Measurements from ENCODE around the gene VASN.
A peak's percentile ranks its signal among the peaks of the same experiment; 100 is the strongest.
"Not testable (repeated sequence)": the region's sequence is repeated elsewhere in the genome, so short reads cannot be mapped to it uniquely, and the experiment has no call there.

Gene VASN

DNA sequence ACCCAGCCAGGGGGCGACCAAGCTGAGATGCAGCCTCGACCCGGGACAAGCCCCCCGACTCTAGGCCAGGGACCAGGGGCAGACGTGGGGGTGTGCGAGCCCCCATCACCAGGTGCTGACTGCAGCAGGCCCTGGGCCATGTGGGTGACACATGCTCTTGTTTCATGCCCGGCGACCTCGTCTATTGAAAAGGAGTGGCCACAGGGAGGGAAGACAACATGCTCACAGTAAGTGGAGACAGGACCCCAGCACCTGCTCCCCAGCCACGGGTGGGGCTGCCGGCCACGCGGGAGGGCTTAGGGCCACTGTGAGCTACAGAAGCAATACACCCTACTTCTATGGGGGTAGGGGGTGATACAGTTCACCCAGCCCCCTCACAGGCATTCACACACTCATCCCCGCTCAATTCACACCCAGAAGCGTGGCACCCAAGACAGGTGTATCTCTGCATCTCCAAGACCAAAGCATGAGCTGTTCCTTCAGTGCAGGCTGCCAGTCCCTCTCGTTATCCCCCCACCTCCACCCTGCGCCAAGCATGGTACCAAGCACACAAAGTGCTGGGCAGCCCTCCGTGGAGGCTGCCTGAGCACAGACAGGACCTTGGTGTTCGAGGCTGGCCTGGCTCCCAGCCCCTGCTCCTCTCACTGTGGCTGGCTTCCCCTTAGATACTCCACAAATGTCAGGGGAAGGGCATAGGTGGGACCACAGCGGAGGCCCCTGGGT, 13.6 kb downstream of the VASN start:
- DNase-seq (ENCODE audit: low read depth) = no peak

GRCh38 chr16:4385789-4386450, 14.3 kb downstream of the VASN start:
- DNase-seq (ENCODE audit: low read depth) = no peak

GRCh38 chr16:4386451-4386805, 14.8 kb downstream of the VASN start:
- DNase-seq (ENCODE audit: low read depth) = no peak

- no peak for DNase-seq (ENCODE audit: low read depth)
These were observed 15.4 kb downstream of the VASN start for GRCh38 chr16:4386951-4387565.

- no peak for DNase-seq (ENCODE audit: low read depth)
These were observed 16.1 kb downstream of the VASN start for GRCh38 chr16:4387781-4388180.

DNA sequence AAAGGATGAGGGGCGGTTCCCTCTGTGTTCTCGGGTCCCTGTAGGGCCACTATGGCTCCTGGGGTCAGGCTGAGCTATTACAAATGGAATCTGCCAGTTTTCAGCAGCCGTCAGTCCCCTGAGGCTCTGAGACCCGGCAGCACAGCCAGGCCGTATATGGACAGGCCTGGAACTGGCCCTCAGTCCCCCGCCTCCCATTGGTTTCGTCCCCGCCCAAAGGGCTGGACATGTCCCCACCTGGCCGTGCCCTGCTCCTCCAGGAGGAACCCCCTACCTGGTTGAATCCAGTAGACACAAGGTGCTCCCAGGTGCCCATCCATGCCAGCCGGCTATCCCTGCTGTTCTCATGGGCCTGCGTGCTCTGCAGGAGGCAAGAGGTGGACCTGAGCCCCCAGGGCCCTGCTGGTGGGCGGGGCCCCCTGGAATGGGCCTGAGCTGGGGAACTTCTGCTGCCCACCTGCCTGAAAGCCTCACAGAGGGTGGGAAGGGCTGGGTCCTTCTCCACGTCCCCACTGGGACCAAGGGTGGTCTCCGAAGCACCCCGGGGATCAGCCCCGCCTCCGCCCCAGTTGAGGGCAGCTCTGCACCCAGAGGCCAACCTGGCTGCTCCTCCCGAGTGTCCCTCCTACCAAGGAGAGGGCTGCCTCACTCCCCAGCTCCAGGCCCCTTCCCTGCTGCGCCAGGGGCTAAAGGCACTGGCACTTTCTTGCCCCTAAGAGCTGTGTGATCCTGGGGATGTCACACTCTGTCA, 16.8 kb downstream of the VASN start:
- no peak for DNase-seq (ENCODE audit: low read depth)

DNA sequence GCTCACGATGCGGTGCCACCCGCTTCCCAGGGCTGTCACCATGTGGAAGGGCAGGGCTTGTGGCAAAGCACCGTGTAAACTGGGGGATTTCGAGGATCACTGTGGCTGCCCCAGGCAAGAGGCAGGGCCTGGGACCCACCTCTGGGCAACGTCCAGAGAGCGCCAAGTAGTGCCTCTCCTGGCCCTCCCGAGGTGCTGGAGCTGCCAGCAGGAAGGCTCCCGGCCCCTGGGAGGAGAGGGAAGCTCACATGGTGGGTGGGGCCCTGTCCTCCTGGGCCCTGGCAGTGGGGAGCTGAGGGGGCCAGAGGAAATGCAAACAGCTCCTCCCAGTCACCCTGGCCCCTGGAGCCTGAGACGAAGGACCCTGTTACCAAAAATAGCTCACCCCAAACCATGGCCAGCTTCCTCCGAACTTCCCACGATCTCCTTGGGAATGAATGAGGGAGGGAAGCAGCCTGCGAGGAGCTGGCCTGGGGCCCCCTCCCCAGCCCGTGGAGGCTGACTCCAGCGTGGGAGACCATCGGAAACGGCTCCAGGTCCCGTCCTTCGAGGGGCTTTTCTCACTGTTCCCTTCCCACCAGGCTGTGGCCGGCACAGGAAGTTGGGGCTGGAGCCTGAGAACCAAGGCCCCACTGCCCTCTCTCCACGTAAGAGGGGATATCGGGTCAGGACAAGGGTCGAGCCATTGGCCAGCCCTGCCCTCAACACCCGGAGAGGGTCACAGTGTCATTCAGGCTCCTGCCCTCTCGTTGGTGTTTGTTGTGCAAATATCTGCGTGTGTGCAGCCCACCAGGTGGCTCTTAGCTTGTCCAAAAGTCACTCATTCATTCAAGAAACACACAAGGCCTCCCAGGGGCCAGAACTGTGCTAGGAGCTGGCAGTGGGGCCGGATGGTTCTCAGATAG, 17.7 kb downstream of the VASN start:
- DNase-seq (ENCODE audit: low read depth) = no peak

- no peak for DNase-seq (ENCODE audit: low read depth)
These were observed 18.9 kb downstream of the VASN start for GRCh38 chr16:4390266-4391260.

GRCh38 chr16:4391631-4392381, 20.2 kb downstream of the VASN start:
- no peak for DNase-seq (ENCODE audit: low read depth)

DNA sequence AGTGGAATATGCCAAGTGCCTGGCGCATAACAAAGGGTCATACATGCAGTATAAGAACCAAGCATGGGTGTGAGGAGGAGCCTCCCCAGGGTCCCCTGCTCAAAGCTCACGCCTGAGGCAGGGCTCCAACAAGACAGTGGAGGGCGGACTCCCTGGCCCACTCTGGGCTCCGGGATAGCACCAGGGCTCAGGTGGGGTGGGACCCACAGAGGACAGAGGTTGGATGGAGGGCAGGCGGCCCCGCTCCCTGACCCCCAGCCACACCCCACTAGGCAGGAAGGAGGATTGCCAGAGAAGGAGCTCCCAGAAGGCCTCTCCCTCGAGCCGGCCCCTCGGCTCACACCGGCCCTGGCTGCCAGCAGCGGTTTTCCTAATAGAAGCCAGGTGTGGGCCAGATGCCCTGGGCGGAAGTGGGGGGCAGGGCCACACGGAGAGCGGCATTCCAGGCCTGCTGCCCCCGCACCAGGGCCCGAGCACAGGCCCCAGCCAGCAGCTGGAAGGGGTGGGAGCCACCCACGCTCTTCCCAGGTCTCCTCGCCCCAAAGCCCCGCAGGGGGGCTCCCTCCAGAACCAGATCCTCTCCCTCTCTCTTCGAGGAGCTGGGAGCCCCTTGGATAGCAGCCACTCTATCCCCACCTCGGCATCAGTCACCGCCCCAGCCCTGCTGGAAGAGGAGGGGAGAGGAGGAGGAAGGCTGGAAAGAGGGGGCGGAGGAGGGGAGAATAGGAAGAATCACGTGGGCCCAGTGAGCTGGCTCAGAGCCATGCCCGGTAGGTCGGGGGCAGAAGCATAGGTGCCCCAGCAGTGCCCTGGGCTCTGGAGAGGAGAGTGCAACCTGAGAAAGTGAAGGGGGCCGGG, 21.0 kb downstream of the VASN start:
- no peak for DNase-seq (ENCODE audit: low read depth)

- DNase-seq (ENCODE audit: low read depth) = no peak
These were observed 21.6 kb downstream of the VASN start for GRCh38 chr16:4393240-4393600.

GRCh38 chr16:4393850-4394249, 22.2 kb downstream of the VASN start:
- DNase-seq (ENCODE audit: low read depth) = not testable (repeated sequence)

DNA sequence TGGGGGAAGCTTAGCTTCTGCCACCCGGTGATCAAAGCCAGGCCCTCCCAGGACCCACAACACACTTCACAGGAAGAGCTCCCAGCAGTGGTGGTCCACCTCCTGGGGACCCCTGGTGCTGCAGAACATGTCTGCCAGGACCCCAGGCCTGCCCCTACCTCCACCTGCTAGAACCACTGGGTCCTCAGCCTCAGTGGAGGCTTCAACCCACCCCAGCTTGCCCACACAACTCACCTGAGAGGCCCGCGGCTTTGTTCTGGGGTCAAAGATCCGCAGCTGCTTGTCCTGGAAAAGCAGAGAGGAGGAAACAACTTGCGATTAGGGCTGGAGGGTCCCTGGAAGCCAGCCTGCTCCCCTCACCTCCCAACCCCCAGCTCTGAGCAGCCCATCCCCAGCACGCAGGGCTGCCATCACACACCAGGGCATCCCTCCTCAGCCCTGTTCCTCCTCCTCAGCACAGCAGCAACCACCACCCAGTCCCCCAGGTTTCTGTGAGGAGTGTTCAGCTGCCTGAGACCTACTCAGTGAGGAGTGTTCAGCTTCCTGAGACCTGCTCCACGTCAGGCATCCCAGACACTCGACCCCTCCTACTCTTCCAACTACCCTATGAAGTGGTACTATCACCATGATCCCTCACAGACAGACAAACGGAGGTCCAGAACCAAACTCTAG, 23.5 kb downstream of the VASN start:
- DNase-seq (ENCODE audit: low read depth) = no peak

DNA sequence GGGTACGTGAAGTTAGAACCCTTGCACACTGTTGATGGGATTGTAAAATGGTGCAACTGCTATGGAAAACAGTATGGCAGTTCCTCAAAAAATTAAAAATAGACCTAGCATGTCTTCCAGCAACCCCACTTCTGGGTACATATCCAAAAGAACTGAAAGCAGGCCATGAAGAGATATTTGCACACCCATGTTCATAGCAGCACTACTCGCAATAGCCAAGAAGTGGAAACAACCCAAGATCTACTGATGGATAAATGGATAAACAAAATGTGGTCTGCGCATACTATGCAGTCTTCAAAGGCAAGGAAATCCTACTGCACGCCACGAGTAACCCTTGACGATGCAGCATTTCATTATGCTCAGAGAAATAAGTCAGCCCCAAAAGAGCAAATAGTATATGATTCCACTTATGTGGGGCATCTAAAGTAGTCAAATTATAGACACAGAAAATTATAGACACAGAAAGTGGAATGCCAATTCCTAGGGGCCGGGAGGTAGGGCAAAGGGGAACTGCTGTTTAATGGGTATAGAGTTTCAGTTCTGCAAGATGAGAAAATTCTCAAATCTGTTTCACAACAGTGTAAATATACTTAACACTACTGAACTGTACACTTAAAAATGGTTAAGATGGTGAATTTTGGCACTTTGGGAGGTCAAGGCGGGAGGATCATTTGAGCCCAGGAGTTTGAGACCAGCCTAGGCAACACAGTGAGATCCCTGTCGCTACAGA, 27.5 kb downstream of the VASN start:
- no peak for DNase-seq (ENCODE audit: low read depth)

- no peak for DNase-seq (ENCODE audit: low read depth)
These were observed 29.4 kb downstream of the VASN start for GRCh38 chr16:4401094-4401501.

- no peak for DNase-seq (ENCODE audit: low read depth)
These were observed 29.9 kb downstream of the VASN start for GRCh38 chr16:4401510-4401909.

DNA sequence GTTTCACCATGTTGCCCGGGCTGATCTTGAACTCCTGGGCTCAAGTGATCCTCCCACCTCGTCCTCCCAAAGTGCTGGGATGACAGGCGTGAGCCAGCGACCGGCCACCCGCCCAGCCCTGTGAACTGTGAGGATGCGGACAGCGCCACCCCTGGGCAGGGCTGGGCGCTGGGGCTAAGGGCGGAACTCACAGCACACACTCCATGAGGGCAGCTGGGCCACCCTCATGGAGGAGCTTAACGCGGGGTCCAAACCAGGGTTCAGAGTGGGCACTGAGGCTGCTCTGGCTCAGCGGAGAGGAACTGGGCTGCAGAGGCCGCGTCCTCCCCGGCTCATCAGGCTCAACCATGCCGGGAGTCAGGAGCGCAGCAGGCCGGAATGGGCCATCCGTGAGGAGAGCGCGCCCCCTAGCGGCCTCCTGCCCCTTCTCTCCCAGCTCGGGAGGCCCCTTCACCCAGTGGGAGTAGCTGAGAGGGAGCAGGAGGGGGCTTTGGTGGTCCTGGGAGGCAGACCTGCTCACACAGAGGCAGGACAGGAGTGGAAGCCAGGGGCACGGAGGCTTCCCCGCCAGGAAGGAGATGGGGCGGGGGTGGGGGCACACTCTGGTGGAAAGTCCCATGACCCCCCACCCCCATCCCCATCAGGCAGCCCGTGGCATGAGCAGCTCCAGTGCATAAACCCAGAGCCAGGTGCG, 30.9 kb downstream of the VASN start:
- peak; percentile 57 for DNase-seq (ENCODE audit: low read depth)

Data from stimulated activated CD4-positive, alpha-beta T cell treated with anti-CD3 and anti-CD28 coated beads, Interleukin-2, amount 100 ng/mL, for 4 hours (primary cell).